ENCODE results near the gene CCDC148. TPM values are rescaled to one million over a fixed set of nuclear protein-coding genes. Genes with fewer than 3 reads are reported as not detected.

The CCDC148 gene
- under 0.01 TPM in 1 of 2 replicates, not detected in the other for total RNA-seq

DNA sequence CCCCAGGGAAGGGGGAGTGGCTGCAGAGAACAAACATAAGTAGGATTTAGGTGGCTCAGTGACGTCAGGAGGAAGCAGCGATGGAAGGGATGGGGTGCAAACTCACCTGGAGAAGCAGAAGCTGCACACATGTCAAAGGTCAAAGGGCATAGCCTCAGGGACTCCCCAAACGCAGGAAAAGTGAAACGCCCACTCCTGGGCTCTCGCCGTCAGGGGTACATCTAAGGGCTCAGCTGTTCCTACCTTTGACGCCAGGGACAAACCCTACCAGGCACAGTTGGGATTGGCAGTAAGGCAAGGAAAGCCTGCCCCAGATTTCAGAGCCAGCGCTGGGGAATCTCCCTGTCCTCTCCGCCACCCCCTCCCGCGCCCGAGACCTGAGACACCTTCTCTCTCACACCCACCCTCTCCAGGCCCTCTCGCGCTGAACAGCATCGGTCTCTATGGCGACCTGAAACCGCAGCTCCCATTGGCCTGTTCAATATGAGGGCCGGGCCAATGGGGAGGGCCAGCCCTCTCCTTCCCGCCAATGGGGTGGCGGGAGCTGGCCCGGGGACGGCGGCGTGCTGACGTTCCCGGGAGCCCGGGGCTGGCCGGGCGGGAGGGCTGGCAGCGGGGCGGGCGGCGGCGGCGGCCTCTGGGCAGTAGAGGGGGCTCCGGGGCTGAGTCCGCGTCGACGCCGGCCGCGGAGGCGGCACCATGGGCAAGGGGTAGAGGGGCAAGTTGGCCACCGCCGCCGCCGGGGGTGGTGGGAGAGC is at the start of gene CCDC148, which contains the start of gene PKP4:
TSS of gene CCDC148 (minus strand) at position 445 of the 758 bp plus-strand sequence. CDS start at position 131, 314 bp downstream.
TSS of gene PKP4 (plus strand) at position 644 of the 758 bp plus-strand sequence. CDS start 76,233 bp downstream, outside the sequence.

Other genes with a start within 250 kb of the CCDC148 start
- 20.7 and 21.8 TPM in 2 replicates for gene PKP4, start 199 bp upstream of the CCDC148 start, total RNA-seq